ENCODE results near the gene TNIP1.

The TNIP1 gene

DNA sequence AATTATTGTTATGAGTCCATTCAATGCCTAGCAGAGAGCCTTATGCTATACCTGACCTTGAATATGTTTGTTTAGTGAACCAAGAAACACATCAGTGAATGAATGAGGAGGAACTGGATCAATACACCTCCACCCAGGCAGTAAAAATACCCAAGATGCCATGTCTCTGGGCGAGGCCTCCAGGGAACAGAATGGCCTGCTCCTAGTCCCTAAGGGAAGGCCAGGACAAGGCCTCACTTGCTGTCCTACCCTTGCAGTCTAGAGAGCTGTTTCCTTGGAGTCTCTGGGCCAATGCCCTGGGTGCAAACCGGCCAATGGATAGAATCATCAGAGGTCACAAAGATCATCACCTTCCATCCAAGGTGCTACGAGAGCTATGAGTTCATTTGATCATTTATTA is 26.1 kb downstream of the TNIP1 start:
- H3K4ac ChIP-seq (ENCODE audit: low read depth, low read length) = no peak overlapping the region
- H3K23ac ChIP-seq (ENCODE audit: low read length) = no peak overlapping the region
- H3K79me1 ChIP-seq (ENCODE audit: low read length) = no peaks in the 10 kb centered on the region
- no peak overlapping the region for H2AK5ac ChIP-seq (ENCODE audit: low read length)
- no peak overlapping the region for H2BK5ac ChIP-seq (ENCODE audit: low read depth, low read length, poor library complexity)
- no peak for DNase-seq
- no peaks in the 10 kb centered on the region for H3K4me1 ChIP-seq (ENCODE audit: control insufficient read depth in 1 of 2, insufficient read depth in 2 of 2, low read length in 2 of 2)
- H3K4me2 ChIP-seq (ENCODE audit: low read length) = no peak overlapping the region
- H3K9me3 ChIP-seq (ENCODE audit: insufficient read depth, low read depth, low read length) = peaks cover 6% of the 10 kb centered on the region
- no CpG with 5 or more reads among the region's 3 CpGs for WGBS (ENCODE audit: extremely low coverage, insufficient coverage, insufficient read length)
- H2AFZ ChIP-seq (ENCODE audit: insufficient read depth, low read length, poor library complexity) = no peak overlapping the region
- no peak overlapping the region for H2BK120ac ChIP-seq (ENCODE audit: insufficient read depth, low read length, poor library complexity)
- no peak overlapping the region for H4K12ac ChIP-seq (ENCODE audit: low read depth, low read length)
- no peak overlapping the region for H3K4me3 ChIP-seq (ENCODE audit: low read depth, low read length)
- no peak overlapping the region for H3K18ac ChIP-seq (ENCODE audit: low read length)
- peaks cover 26 to 47% of the 10 kb centered on the region in 2 experiments for H3K36me3 ChIP-seq (ENCODE audit: control insufficient read depth in 1 of 2, insufficient read depth in 2 of 2, low read length in 2 of 2)
- no peak overlapping the region for H3K14ac ChIP-seq (ENCODE audit: low read length)
- no peak overlapping the region for H2BK12ac ChIP-seq (ENCODE audit: low read length)
- no peak overlapping the region for H3K27ac ChIP-seq (ENCODE audit: low read depth, low read length)
- no peak overlapping the region for H3K9ac ChIP-seq (ENCODE audit: low read length)
- H4K8ac ChIP-seq (ENCODE audit: low read depth, low read length) = no peak overlapping the region
- H3K27me3 ChIP-seq (ENCODE audit: insufficient read depth, low read length) = no peaks in the 10 kb centered on the region
- H4K91ac ChIP-seq (ENCODE audit: low read depth, low read length) = no peak overlapping the region
- H3K79me2 ChIP-seq (ENCODE audit: control insufficient read depth, insufficient read depth, low read length, poor library complexity) = no peaks in the 10 kb centered on the region

DNA sequence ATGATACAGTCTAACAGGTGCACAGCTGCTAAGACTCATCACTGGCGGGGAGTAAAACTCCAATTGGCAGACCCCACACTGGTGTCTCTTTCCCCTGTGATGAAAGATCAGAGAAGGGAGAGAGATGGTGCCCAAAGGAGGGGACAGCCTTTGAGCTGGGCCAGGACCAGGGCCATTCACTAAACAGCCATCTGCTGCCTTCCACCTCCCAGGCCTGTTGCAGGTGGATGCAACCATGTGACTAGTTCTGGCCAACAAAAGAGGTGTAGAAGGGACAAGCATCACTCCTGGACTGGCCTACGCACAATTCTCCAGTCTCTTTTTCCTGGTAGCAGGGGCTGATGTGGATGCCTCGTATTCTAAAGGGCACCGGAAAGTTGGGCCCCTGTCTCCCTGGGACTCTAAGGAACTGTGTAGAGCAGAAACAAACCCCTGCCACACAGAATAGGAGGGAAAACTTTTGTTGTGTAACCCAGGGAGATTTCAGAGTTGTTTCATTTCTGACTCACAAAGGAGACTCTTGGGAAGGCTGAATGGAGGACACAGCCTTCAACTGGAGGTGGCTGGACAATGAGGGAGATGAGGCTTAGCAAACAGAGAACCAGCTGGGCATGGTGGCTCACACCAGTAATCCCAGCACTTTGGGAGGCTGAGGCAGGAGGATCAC is 26.9 kb downstream of the TNIP1 start:
- H3K27me3 ChIP-seq (ENCODE audit: insufficient read depth, low read length) = no peaks in the 10 kb centered on the region
- H3K9me3 ChIP-seq (ENCODE audit: insufficient read depth, low read depth, low read length) = peaks cover 6% of the 10 kb centered on the region
- no peak overlapping the region for H3K4me2 ChIP-seq (ENCODE audit: low read length)
- no peaks in the 10 kb centered on the region for H3K79me2 ChIP-seq (ENCODE audit: control insufficient read depth, insufficient read depth, low read length, poor library complexity)
- no peak overlapping the region for H4K8ac ChIP-seq (ENCODE audit: low read depth, low read length)
- no peak overlapping the region for H3K9ac ChIP-seq (ENCODE audit: low read length)
- no peak overlapping the region for H2AK5ac ChIP-seq (ENCODE audit: low read length)
- H3K14ac ChIP-seq (ENCODE audit: low read length) = no peak overlapping the region
- no peak overlapping the region for H2AFZ ChIP-seq (ENCODE audit: insufficient read depth, low read length, poor library complexity)
- H3K4me1 ChIP-seq (ENCODE audit: control insufficient read depth in 1 of 2, insufficient read depth in 2 of 2, low read length in 2 of 2) = no peaks in the 10 kb centered on the region
- H4K12ac ChIP-seq (ENCODE audit: low read depth, low read length) = no peak overlapping the region
- peaks cover 27 to 52% of the 10 kb centered on the region in 2 experiments for H3K36me3 ChIP-seq (ENCODE audit: control insufficient read depth in 1 of 2, insufficient read depth in 2 of 2, low read length in 2 of 2)
- no peaks in the 10 kb centered on the region for H3K79me1 ChIP-seq (ENCODE audit: low read length)
- no peak overlapping the region for H3K27ac ChIP-seq (ENCODE audit: low read depth, low read length)
- H4K91ac ChIP-seq (ENCODE audit: low read depth, low read length) = no peak overlapping the region
- no peak overlapping the region for H3K23ac ChIP-seq (ENCODE audit: low read length)
- no peak overlapping the region for H2BK5ac ChIP-seq (ENCODE audit: low read depth, low read length, poor library complexity)
- H2BK12ac ChIP-seq (ENCODE audit: low read length) = no peak overlapping the region
- DNase-seq = no peak
- H3K4ac ChIP-seq (ENCODE audit: low read depth, low read length) = no peak overlapping the region
- no peak overlapping the region for H3K18ac ChIP-seq (ENCODE audit: low read length)
- H2BK120ac ChIP-seq (ENCODE audit: insufficient read depth, low read length, poor library complexity) = no peak overlapping the region
- no CpG with 5 or more reads among the region's 4 CpGs for WGBS (ENCODE audit: extremely low coverage, insufficient coverage, insufficient read length)
- no peak overlapping the region for H3K4me3 ChIP-seq (ENCODE audit: low read depth, low read length)

DNA sequence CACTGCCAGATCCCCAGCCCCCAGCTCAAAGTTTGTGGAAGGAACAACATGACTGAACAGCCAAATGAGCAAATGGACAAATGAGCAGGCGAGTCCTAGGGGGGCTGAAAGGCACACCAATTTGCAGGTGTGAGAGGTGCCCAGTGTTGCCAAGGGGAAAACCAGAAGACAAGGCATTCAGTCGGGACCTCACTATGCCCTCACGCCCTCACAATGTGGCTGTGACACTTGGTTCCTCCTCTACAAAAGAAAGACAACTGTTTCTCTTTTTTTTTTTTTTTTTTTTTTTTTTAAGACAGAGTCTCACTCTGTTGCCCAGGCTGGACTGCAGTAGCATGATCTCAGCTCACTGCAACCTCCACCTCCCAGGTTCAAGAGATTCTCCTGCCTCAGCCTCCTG is 28.0 kb downstream of the TNIP1 start:
- H3K27ac ChIP-seq (ENCODE audit: low read depth, low read length) = no peak overlapping the region
- H2AFZ ChIP-seq (ENCODE audit: insufficient read depth, low read length, poor library complexity) = no peak overlapping the region
- no peak overlapping the region for H3K14ac ChIP-seq (ENCODE audit: low read length)
- H2AK5ac ChIP-seq (ENCODE audit: low read length) = no peak overlapping the region
- H3K4ac ChIP-seq (ENCODE audit: low read depth, low read length) = no peak overlapping the region
- H3K4me2 ChIP-seq (ENCODE audit: low read length) = no peak overlapping the region
- no peaks in the 10 kb centered on the region for H3K4me1 ChIP-seq (ENCODE audit: control insufficient read depth in 1 of 2, insufficient read depth in 2 of 2, low read length in 2 of 2)
- no peak overlapping the region for H4K8ac ChIP-seq (ENCODE audit: low read depth, low read length)
- H2BK120ac ChIP-seq (ENCODE audit: insufficient read depth, low read length, poor library complexity) = no peak overlapping the region
- no peaks in the 10 kb centered on the region for H3K79me2 ChIP-seq (ENCODE audit: control insufficient read depth, insufficient read depth, low read length, poor library complexity)
- no peak overlapping the region for H2BK12ac ChIP-seq (ENCODE audit: low read length)
- no peak overlapping the region for H2BK5ac ChIP-seq (ENCODE audit: low read depth, low read length, poor library complexity)
- H4K12ac ChIP-seq (ENCODE audit: low read depth, low read length) = no peak overlapping the region
- H4K91ac ChIP-seq (ENCODE audit: low read depth, low read length) = no peak overlapping the region
- H3K9ac ChIP-seq (ENCODE audit: low read length) = no peak overlapping the region
- no peak overlapping the region for H3K23ac ChIP-seq (ENCODE audit: low read length)
- peaks cover 2% of the 10 kb centered on the region for H3K9me3 ChIP-seq (ENCODE audit: insufficient read depth, low read depth, low read length)
- peaks cover 30 to 51% of the 10 kb centered on the region in 2 experiments for H3K36me3 ChIP-seq (ENCODE audit: control insufficient read depth in 1 of 2, insufficient read depth in 2 of 2, low read length in 2 of 2)
- H3K4me3 ChIP-seq (ENCODE audit: low read depth, low read length) = no peak overlapping the region
- WGBS (ENCODE audit: extremely low coverage, insufficient coverage, insufficient read length) = no CpG with 5 or more reads among the region's 3 CpGs
- H3K27me3 ChIP-seq (ENCODE audit: insufficient read depth, low read length) = no peaks in the 10 kb centered on the region
- DNase-seq = no peak
- H3K79me1 ChIP-seq (ENCODE audit: low read length) = no peaks in the 10 kb centered on the region
- no peak overlapping the region for H3K18ac ChIP-seq (ENCODE audit: low read length)

DNA sequence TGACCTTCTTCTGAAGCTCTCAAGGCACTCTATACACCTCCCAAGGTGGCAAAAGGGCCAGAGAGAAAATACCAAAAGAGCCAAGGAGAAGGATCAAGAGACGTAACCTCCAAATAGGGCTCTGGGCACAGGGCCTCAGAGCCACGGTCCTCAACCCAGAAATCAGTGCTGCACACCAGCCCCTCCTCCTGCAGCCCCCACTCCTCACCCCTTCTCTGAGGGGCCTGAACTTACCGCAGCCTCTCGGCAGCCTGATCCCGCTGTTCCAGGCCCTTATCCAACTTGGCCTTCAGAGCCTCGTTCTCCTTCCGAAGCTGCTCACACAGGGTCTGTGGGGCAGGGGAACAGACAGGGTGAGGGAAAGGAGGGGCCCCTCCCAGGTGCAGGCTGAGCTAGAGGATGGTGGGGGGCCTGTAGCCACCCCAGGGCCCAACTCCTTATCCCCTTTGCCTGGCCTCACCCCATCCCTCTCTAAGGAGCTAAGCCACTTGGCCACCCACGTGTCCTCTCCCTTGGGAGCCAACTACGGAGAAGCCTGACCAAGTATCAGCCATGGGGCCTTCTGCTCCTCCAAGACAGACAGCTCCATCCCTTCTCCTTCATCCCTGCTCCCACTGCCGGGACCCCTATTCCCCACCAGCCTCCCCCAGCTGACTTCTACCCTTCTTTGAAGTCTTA is 28.8 kb downstream of the TNIP1 start:
- Histone ChIP-seq H3K18ac (ENCODE audit: low read length) (no peak overlapping the region), H3K27me3 (ENCODE audit: insufficient read depth, low read length) (no peaks in the 10 kb centered on the region), H3K4ac (ENCODE audit: low read depth, low read length) (no peak overlapping the region), H2BK5ac (ENCODE audit: low read depth, low read length, poor library complexity) (no peak overlapping the region), H4K12ac (ENCODE audit: low read depth, low read length) (no peak overlapping the region), H3K9ac (ENCODE audit: low read length) (no peak overlapping the region), H3K27ac (ENCODE audit: low read depth, low read length) (no peak overlapping the region), H3K9me3 (ENCODE audit: insufficient read depth, low read depth, low read length) (peaks cover 2% of the 10 kb centered on the region), H3K23ac (ENCODE audit: low read length) (no peak overlapping the region), H3K36me3 (ENCODE audit: control insufficient read depth in 1 of 2, insufficient read depth in 2 of 2, low read length in 2 of 2) (peaks cover 31 to 51% of the 10 kb centered on the region in 2 experiments), H3K14ac (ENCODE audit: low read length) (no peak overlapping the region), H2BK12ac (ENCODE audit: low read length) (no peak overlapping the region), H4K8ac (ENCODE audit: low read depth, low read length) (no peak overlapping the region), H3K4me3 (ENCODE audit: low read depth, low read length) (no peak overlapping the region), H2AFZ (ENCODE audit: insufficient read depth, low read length, poor library complexity) (no peak overlapping the region), H2BK120ac (ENCODE audit: insufficient read depth, low read length, poor library complexity) (no peak overlapping the region), H3K4me1 (ENCODE audit: control insufficient read depth in 1 of 2, insufficient read depth in 2 of 2, low read length in 2 of 2) (no peaks in the 10 kb centered on the region), H3K79me1 (ENCODE audit: low read length) (no peaks in the 10 kb centered on the region), H4K91ac (ENCODE audit: low read depth, low read length) (no peak overlapping the region), H3K4me2 (ENCODE audit: low read length) (no peak overlapping the region), H3K79me2 (ENCODE audit: control insufficient read depth, insufficient read depth, low read length, poor library complexity) (no peaks in the 10 kb centered on the region), H2AK5ac (ENCODE audit: low read length) (no peak overlapping the region)
- no CpG with 5 or more reads among the region's 10 CpGs for WGBS (ENCODE audit: extremely low coverage, insufficient coverage, insufficient read length)
- DNase-seq = no peak

Measured in trophoblast cell (in vitro differentiated cells and primary cell).